Measurements from ENCODE around the gene TANC1.

DNA sequence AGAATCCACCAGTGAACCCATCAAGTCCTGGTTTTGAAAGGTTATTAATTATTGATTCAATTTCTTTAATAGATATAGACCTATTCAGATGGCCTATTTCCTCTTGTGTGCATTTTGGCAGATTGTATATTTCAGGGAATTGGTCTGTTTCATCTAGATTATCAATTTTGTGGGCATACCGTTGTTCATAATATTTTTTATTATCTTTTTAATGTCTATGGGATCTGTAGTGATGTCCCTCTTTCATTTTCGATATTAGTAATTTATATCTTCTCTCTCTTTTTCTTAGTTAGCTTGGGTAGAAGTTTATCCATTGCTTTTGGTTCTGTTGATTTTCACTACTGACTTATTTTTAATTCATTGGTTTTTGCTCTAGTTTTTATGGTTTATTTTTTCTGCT is 39.9 kb upstream of the TANC1 start:
- TF ChIP-seq SIN3A (IDR thresholded peaks at IDR 0.05; ENCODE audit: borderline replicate concordance, insufficient read depth, low read length) = no peak
- no peak for TF ChIP-seq REST (IDR thresholded peaks at IDR 0.05; ENCODE audit: insufficient read depth in 1 of 2, low read depth in 2 of 2, low read length in 2 of 2)
- no peak for TF ChIP-seq POLR2AphosphoS5 (IDR thresholded peaks at IDR 0.05; ENCODE audit: low read depth, low read length)
- TF ChIP-seq TAF1 (IDR thresholded peaks at IDR 0.05; ENCODE audit: borderline replicate concordance, insufficient read depth, low read length) = no peak

Measured in PFSK-1 (cell line).